ENCODE data around the gene RPL37. TPM values are rescaled to one million over a fixed set of nuclear protein-coding genes. Genes with fewer than 3 reads are reported as not detected.
"Not testable (repeated sequence)": the region's sequence is repeated elsewhere in the genome, so short reads cannot be mapped to it uniquely, and the experiment has no call there.

RPL37 gene
- 1,000 to 10,000 TPM; 2,117 to 2,258 (median 2,192) TPM for polyA plus RNA-seq (ENCODE audit: insufficient read length in 3 of 3)

DNA sequence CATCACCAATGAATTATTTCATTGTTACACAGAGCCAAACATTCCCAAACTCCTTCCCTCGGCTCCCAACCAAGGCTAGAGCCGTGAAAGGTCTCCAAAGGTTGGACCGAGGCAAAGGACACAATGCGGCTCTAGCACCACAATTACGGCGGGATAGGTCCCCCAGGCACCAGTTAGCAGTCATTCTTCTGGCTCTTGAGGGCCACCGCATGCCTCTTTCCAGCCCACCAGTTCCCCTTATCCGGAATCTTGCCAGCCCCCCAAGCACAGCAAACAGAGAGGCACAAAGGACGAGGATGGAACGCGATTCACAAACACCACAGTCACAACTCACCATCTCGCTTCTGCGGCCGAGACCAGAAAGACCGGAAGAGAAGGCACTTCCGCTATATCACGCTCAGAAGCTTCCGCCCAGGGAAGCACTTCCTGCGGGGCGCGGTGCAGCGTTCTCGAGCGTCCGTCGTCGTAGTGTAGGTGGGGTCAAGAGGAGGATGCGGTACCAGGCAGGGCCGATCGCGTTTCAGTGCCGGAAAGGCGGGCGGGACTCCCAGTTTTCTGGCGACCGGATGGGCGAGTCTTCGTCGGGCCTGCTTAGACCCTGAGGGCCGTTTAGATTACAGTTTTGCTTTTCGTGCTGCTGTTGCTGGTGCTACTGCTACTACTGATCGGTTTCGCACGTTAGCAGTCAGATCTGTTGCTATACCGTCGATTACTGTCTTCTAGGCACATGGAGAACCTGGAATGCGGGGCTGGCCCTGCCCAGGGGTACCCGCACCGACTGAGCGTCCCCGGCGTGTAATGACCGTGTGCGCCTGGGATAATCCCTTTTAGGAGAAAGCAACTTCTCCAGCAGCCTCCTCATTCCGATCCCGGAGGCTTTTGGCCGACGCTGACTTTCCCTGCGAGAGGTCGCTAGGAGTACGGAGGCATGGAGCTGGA, at the start of gene RPL37:
Gene RPL37 (minus strand): TSS at position 374 of the 939 bp plus-strand sequence. CDS start 37 bp downstream, at position 337.
- DNase-seq (ENCODE audit: low read depth in 3 of 3, low spot score in 2 of 3): peak; percentile 90 to 93 (median 93)

DNA sequence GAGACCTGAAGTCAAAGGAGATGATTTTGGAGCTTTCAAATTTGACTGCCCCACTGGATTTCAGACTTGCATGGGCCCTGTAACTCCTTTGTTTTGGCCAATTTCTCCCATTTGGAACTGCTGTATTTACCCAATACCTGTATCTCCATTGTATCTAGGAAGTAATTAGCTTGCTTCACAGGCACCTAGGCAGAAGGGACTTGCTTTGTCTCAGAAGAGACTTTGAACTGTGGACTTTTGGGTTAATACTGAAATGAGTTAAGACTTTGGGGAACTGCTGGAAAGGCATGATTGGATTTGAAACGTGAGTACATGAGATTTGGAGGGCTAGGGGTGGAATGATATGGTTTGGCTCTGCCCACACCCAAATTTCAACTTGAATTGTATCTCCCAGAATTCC, 48.0 kb upstream of the RPL37 start:
- not testable (repeated sequence) for DNase-seq (ENCODE audit: low read depth in 3 of 3, low spot score in 2 of 3)

DNA sequence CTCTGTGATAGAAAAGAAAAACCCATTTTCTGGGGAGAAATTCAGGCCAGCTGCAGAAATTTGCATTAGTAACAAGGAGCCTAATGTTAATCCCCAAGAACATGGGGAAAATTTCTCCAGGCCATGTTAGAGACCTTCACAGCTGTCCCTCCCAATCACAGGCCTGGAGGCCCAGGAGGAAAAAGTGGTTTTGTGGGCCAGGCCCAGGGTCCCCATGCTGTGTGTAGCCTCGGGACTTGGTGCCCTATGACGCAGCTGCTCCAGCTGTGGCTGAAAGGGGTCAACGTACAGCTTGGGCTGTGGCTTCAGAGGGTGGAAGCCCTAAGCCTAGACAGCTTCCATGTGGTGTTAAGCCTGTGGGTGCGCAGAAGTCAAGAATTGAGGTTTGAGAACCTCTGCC, 47.3 kb upstream of the RPL37 start:
- no peak for DNase-seq (ENCODE audit: low read depth in 3 of 3, low spot score in 2 of 3)

DNA sequence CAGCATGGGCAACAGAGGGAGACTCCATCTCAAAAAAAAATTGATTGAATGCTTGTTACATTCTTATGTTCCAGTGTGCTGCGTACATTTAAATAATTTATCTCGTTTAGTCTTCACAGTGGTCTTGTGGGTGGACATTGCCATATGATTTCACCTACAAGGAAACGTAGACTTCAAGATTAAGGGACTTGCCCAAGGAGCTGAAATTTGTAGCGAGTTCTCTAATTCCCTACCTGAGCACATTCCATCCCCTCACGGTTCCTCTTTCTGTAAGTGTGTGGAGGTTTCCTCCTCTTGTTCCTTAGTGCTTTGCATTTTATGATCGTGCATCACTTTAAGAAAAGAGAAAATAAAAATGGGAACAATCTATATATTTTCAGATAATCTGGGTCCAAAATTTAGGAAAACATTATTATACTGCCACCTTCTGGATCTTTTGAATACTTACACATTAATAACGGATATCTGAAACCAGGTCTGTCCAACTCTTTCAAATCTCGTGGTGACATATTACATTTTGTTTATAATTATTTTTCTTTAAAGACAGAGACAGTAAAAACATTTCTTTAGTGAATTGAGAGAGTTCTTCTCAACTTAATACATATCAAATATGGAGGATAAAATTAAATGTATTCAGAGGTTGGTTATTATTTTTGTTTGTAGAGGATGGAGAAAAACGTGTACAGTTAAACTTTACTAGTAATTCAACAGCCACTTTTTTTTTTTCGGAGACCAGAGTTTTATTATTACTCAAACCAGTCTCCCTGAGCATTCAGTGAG, 44.3 kb upstream of the RPL37 start:
- DNase-seq (ENCODE audit: low read depth in 3 of 3, low spot score in 2 of 3): peak in 1 of 3 donors; percentile 10

DNA sequence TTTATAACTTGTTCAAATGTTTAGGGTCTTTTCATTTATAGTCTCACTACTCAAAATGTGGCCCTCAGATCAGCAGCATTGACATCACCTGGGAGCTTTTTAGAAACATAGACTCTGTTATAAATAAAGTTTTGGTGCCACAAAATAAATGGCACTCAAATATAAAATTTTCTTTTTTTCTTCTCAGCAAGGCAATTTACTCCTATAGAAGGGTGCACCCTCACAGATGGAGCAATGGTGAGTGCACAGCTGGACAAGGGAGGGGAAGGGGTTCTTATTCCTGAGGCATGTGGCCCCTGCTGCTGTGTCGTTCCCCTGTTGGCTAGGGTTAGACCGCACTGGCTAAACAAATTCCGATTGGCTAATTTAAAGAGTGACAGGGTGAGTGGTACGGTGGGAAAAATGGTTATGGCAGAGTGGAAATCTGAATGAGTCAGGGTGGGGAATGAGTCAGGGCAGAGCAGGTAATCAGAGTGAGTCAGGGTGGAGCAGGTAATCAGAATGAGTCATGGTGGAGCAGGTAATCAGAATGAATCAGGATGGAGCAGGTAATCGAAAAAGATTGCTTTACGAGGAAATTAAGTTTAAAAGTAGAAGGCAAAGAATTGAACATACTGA, 42.5 kb upstream of the RPL37 start:
- no peak for DNase-seq (ENCODE audit: low read depth in 3 of 3, low spot score in 2 of 3)

DNA sequence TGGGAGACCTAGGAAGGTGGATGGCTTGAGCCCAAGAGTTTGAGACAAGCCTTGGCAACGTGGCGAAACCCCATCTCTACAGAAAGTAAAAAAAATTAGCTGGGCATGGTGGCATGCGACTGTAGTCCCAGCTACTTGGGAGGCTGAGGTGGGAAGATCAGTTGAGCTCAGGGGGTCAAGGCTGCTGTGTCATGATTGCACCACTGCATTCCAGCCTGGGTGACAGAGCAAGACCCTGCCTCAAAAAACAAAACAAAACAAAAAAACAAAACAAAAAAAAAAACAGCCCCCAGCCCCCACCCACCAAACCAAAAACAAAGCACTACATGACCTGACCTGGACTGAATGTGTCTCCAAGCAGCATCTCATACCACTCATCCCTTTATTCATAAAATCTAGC, 40.9 kb upstream of the RPL37 start:
- DNase-seq (ENCODE audit: low read depth in 3 of 3, low spot score in 2 of 3): no peak

DNA sequence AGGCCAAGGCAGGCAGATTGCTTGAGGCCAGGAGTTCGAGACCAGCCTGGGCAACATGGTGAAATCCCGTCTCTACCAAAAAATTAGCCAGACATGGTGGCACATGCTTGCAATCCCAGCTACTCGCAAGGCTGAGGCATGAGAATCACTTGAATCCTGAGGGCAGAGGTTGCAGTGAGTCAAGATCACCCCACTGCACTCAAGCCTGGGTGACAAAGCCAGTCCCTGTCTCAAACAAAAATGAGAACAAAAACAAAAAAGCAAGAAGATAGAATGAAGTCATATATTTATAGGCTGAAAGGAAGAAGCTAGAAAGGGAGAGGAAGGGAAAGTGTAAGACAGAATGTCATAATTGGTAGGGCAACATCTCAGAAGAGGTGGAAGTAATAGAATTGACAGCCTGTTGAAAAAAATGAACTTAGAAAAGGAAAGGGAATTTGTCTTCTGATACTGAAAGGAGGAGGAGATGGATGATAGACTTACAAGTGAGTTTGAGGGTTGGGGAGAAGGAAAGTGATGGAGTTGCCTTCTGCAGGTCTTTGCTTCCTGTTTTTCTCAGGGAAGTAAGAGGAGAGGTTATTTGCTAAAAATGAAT, 38.4 kb upstream of the RPL37 start:
- DNase-seq (ENCODE audit: low read depth in 3 of 3, low spot score in 2 of 3): no peak

DNA sequence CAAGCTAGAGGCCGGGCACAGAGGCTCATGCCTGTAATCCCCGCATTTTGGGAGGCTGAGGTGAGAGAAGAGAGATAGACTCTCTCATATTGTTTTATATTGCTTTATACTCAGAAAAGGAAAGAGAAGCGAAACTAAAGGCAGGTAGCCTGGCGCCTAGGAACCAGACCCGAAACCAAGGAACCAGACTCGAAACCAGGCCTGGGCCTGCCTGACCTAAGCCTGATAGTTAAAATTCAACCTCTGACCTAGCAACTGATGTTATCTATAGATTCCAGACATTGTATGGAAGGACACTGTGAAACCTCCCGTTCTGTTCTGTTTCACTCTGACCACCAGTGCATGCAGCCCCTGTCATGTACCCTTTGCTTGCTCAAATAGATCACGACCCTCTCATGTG, 37.2 kb upstream of the RPL37 start:
- not testable (repeated sequence) for DNase-seq (ENCODE audit: low read depth in 3 of 3, low spot score in 2 of 3)

DNA sequence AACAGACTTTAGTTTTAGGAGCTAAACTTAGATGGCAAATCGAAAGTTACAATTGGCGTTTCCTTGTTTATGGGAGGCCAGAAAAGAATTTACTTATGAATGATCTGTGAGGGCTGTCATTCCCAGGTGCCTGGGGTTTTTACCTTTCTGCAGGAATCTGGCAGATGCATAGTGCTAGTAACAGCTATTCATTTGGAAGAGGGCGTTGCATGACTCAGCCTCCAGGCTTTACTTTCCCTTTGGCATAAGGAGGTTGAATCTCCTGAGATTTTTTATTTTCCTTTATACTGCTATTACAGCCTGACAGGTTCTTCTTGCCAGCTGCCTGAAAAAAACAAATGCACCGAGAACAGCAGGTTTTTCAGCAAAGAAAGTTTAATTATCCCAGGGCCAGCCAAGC, 36.2 kb upstream of the RPL37 start:
- DNase-seq (ENCODE audit: low read depth in 3 of 3, low spot score in 2 of 3): no peak

DNA sequence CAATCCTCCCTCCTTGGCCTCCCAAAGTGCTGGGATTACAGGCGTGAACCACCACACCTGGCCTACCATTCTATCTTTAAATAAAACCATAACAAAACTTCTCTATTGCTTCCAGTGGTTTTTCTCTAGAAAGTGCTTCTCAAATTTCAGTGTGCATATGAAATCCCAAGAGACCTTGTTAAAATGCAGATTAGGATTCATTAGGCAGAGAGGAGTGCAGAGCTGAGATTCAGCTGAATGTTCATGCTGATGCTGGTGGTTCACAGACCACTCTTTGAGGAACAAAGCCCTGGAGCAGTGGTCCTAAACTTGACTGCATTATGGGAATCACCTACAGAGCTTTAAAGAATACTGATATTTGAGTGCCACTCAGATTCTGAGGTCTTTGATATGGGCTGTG, 34.4 kb upstream of the RPL37 start:
- DNase-seq (ENCODE audit: low read depth in 3 of 3, low spot score in 2 of 3): no peak

DNA sequence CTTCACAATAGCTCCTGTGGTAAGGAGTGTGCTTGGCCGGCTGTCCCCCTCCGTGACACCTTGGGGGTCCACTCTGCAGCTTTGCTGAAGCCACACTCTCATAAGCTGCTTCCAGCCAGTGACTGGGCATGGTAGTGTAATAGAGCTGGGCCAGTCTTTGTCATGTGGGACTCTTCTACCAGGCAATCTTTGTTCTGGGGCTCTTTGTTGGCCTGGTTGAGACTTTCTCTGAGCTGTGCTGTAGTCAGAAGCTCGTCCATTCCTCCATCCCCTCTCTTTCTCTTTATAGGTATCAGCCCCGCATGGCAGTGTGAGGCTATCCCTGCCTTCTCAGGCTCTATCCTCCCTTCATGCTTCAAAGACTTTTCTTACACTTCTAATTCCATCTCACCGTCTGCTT, 31.8 kb upstream of the RPL37 start:
- no peak for DNase-seq (ENCODE audit: low read depth in 3 of 3, low spot score in 2 of 3)

DNA sequence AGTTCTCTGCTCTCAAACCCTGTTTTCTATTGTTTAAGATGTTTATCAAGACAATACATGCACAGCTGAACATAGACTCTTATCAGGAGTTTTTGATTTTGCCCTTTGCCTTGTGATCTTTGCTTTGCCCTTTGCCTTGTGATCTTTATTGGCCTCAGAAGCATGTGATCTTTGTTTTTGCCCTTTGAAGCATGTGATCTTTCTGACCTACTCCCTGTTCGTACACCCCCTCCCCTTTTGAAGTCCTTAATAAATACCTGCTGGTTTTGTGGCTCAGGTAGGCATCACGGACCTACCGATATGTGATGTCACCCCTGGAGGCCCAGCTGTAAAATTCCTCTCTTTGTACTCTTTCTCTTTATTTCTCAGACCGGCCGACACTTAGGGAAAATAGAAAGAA, 30.0 kb upstream of the RPL37 start:
- not testable (repeated sequence) for DNase-seq (ENCODE audit: low read depth in 3 of 3, low spot score in 2 of 3)

DNA sequence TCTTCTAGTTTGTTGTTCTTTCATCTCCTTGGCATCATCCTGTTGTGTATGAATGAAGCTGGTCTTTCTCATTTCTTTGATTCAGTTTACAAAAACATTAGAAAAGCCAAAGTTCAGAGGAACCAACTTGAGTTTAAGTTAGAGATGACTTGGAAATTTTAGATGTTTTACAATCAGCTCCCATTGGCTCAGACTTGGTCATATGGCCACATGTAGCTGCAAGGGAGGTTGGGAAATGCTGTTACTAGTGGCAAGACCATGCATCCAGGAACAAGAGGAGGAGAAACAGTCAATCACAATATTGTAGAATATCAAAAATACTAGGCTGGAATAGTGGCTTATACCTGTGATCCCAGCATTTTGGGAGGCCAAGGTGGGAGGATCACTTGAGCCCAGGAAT, 25.7 kb upstream of the RPL37 start:
- DNase-seq (ENCODE audit: low read depth in 3 of 3, low spot score in 2 of 3): no peak

DNA sequence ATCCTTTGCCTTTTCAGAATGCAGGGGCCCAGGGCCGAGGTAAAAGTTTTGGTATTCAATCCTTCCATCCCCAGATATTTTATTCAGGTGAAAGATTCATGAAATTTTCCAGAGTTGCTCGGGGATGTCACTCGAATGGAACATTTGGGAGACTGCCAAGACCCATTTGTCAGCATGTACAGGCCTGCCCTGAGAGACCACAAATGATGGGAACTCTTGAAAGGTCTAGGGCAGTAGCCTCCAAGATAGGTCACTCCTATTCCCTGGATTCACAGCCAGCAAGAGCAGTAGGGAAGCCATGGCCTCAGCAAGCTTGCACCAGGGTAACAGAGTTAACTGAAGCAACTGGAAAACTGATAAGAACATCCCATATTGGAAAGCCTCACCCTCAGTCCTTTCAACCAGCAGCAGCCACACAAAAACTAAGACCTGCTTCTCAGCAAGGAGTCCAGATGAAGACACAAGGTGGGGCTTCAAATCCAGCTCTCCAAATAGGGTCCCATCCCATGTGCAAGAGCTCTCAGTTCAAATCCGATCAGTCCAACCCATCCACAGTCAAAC, 18.7 kb upstream of the RPL37 start:
- no peak for DNase-seq (ENCODE audit: low read depth in 3 of 3, low spot score in 2 of 3)

DNA sequence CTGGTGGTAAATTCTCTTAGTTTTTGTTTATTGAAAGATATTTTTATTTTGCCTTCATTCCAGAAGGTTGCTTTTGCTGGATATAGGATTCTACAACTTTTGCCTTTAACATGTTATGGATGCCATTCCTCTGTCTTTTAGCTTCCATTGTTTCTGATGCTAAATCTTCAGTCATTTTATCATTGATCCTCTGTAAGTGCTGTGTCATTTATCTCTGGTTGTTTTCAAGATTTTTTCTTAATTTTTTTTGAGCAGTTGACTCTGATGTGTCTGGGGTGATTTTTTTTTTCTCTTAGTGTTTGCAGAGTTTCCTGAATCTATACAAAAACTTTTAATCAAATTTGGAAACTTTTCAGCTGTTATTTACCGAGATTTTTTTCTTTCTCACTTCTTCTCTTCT, 12.5 kb upstream of the RPL37 start:
- DNase-seq (ENCODE audit: low read depth in 3 of 3, low spot score in 2 of 3): no peak

DNA sequence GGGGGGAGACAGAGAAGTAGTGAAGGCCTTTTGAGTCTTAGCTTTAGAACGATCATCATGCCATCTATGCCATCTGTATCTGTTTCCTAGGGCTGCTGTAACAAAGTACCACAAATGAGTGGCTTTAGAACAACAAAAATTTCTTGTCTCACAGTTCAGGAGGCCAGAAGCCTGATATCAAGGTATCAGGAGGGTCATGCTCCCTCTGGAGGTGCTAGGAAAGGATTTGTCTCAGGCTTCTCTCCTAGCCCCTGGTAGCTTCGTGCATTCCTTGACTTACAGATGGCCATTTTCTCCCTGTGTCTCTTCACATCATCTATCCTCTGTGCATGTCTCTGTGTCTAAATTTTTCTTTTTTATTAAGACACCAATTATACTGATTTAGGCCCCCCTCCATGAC, 11.3 kb upstream of the RPL37 start:
- DNase-seq (ENCODE audit: low read depth in 3 of 3, low spot score in 2 of 3): no peak

DNA sequence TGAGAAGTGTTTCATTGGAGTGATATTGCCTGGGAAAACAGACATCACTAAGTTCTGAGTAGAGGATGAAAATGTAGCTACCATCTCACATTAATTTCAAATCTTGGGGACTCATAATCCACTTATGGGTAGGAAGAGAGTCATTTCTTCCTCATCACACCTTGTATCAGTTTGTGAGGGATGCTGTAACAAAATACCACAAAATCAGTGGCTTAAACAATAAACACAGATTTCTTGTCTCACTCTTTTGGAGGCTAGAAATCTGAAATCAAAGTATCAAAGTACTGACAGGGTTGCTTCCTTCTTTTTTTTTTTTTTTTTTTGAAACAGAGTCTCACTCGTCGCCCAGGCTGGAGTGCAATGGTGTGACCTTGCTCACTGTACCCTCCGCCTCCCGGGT, 9.5 kb upstream of the RPL37 start:
- no peak for DNase-seq (ENCODE audit: low read depth in 3 of 3, low spot score in 2 of 3)

DNA sequence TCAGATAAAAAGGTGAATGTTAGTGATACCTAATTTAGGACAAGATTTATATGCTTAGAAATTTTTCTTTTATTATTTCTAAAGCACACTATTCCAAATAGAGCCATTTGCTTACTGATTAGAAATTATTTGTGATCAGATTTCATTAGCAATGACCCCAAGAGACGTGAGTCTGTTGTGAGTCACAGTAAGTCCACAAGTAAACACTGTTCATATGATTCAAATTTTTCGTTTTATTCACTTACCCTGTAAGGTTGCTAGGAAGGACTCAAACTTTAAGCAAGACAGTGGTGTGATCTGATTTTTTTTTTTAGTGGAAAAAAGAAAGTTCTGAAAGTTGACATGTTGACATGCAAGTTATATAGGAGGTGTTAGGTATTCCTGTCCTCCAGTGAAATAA, 7.3 kb upstream of the RPL37 start:
- DNase-seq (ENCODE audit: low read depth in 3 of 3, low spot score in 2 of 3): no peak

DNA sequence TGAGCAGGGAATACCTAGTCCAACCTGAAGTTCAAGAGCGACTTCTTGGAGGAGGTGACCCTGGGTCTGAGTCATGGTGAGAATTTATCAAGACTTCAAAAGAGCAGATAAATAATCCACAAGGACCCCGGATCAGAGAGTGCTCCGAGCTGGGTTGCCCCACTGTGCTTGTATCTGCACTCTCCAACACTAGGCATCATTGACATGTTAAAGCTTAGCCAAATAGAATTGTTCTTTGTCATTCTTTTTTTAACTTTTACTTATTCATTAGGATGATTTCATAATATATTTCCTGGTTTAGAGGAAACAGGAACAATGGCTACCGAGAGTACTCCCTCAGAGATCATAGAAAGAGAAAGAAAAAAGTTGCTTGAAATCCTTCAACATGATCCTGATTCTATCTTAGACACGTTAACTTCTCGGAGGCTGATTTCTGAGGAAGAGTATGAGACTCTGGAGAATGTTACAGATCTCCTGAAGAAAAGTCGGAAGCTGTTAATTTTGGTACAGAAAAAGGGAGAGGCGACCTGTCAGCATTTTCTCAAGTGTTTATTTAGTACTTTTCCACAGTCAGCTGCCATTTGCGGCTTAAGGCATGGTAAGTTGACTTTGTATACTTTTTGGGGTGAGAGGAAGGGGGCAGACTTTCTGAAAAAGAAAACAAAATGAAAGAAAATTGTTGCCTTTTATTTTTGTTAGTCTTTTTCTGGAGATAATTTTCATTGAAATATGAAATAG, 6.2 kb upstream of the RPL37 start, which contains the start of gene CARD6:
Gene CARD6 (plus strand): TSS at position 300 of the 738 bp plus-strand sequence. CDS start 16 bp downstream, at position 316.
- no peak for DNase-seq (ENCODE audit: low read depth in 3 of 3, low spot score in 2 of 3)

DNA sequence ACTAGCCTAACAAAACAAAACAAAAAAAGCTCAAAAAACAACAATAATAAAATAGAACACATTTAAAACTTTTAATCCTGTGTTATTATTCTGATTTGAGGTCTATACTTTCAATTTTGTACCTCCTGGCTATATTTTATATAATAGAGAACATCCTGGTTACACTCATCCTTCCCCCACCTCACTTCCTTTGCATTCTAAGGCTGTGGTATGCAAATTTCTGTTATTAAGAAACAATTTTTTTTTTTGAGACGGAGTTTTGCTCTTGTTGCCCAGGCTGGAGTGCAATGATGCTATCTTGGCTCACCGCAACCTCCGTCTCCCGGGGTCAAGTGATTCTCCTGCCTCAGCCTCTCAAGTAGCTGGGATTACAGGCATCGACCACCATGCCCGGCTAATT, 3.1 kb upstream of the RPL37 start:
- no peak for DNase-seq (ENCODE audit: low read depth in 3 of 3, low spot score in 2 of 3)
